Neuron (in vitro differentiated cells): ENCODE data around the gene PPM1H.

Source experiments
- H2AFZ ChIP-seq: one replicate; pipeline ENCODE4 v1.6.1; 2013; ENCODE audit warnings: low read depth, mild to moderate bottlenecking, inconsistent platforms, low read length, moderate library complexity
- H3K27me3 ChIP-seq: one replicate; pipeline ENCODE4 v1.6.1; 2013; ENCODE audit warnings: low read length; ENCODE audit not compliant: insufficient read depth
- H3K36me3 ChIP-seq: one replicate; pipeline ENCODE4 v1.6.1; 2013; ENCODE audit warnings: low read length; ENCODE audit not compliant: insufficient read depth
- H3K4me1 ChIP-seq: one replicate; pipeline ENCODE4 v1.6.1; 2013; ENCODE audit warnings: low read length; ENCODE audit not compliant: insufficient read depth
- H3K4me3 ChIP-seq: 2 replicates; pipeline ENCODE4 v1.5.1; 2013; ENCODE audit warnings: mild to moderate bottlenecking, low read length, moderate library complexity
- H3K9me3 ChIP-seq: one replicate; pipeline ENCODE4 v1.6.1; 2013; ENCODE audit warnings: low read length

Gene PPM1H

DNA sequence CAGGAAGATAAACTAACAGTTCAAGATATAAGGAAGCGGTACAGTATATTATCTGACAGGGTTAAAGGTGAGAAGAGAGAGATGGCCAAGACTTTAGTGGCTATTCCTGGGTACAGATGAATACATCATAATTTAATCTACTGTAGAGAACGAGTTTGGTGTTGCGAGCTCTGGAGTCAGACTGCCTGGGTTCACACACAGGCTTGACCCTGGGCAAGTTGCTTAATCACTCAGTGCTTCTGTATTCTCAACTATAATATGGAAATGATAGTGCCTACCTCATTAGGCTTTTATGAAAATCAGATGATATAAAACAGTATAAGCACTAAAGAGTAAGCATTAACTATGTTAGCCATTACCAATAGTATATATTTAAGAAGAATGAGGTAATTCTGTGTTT, 3.5 kb downstream of the PPM1H start:
- Histone ChIP-seq H3K4me1 (peaks cover 9% of the 10 kb centered on the region), H2AFZ (no peak overlapping the region), H3K9me3 (no peaks in the 10 kb centered on the region), H3K27me3 (no peaks in the 10 kb centered on the region), H3K36me3 (no peaks in the 10 kb centered on the region), H3K4me3 (no peak overlapping the region)

- Histone ChIP-seq H3K9me3 (no peaks in the 10 kb centered on the region), H3K4me1 (peaks cover 9% of the 10 kb centered on the region), H3K27me3 (no peaks in the 10 kb centered on the region), H3K36me3 (no peaks in the 10 kb centered on the region), H3K4me3 (no peak overlapping the region), H2AFZ (no peak overlapping the region)
These were observed 4.2 kb downstream of the PPM1H start for GRCh38 chr12:62930546-62931425.

DNA sequence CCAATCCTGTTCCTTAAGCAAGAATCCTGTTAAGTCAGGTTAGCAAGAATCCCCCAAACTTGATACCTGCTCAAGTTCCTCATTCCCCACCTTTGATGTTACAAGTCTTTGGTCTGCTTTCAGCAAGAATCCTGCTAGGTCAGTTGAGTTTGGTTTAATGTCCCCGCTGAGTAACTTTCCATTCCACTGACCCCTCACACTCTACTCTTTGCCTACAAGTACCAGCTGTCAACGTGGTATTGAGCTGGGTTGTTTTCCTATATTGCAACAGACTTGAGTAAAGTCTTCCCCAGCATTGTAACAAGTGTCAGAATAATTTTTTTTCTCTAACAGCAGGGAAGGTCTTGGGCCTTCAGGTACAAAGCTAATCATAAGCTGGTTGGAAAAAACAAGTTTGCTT, 6.3 kb downstream of the PPM1H start:
- Histone ChIP-seq H2AFZ (no peak overlapping the region), H3K27me3 (no peaks in the 10 kb centered on the region), H3K9me3 (no peaks in the 10 kb centered on the region), H3K4me1 (peaks cover 4% of the 10 kb centered on the region), H3K36me3 (no peaks in the 10 kb centered on the region), H3K4me3 (no peak overlapping the region)

- Histone ChIP-seq H2AFZ (no peak overlapping the region), H3K4me1 (no peaks in the 10 kb centered on the region), H3K27me3 (no peaks in the 10 kb centered on the region), H3K9me3 (no peaks in the 10 kb centered on the region), H3K4me3 (no peak overlapping the region), H3K36me3 (no peaks in the 10 kb centered on the region)
These were observed 9.3 kb downstream of the PPM1H start for GRCh38 chr12:62925680-62926079.

DNA sequence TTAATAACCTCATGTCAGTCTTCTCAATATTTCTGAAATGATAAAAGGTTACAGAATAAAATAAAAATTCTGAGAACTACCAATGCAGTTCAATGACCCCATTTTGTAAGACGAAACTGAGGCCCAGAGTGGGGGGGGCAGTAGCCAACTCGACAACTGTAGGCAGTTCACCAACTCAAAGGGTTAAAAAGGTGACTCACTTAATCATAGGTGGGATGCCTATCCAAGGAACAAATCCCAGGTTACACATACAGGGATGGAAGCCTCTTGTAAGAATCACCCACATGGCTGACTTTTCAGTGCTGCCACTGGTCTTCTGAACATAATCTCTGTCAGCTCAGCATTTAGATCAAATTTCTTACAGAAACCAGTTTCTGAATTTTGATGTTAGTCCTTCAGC, 10.9 kb downstream of the PPM1H start:
- H3K4me1 ChIP-seq: no peaks in the 10 kb centered on the region
- no peak overlapping the region for H3K4me3 ChIP-seq
- no peaks in the 10 kb centered on the region for H3K36me3 ChIP-seq
- H2AFZ ChIP-seq: no peak overlapping the region
- H3K9me3 ChIP-seq: no peaks in the 10 kb centered on the region
- H3K27me3 ChIP-seq: no peaks in the 10 kb centered on the region

DNA sequence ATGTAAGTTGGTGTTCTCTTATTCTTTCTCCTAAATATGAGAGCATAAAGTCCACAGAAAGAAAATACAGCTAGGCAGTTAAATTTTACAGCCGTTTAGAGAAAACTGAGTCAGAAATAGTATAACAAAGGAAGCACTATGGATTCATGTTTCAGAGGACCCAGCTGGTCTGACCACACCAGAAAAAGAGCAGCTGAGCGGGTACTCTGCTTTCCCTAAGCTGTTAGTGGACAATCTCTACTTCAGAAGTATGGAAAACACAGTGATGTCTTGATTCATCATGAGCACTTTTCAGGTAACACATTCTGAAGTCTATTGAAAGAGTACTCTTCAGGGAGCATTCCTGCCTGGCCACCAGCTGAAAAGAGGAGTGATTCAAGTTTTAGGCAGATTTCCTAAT, 12.4 kb downstream of the PPM1H start:
- Histone ChIP-seq H3K36me3 (no peaks in the 10 kb centered on the region), H2AFZ (no peak overlapping the region), H3K4me3 (no peak overlapping the region), H3K4me1 (no peaks in the 10 kb centered on the region), H3K9me3 (no peaks in the 10 kb centered on the region), H3K27me3 (no peaks in the 10 kb centered on the region)

DNA sequence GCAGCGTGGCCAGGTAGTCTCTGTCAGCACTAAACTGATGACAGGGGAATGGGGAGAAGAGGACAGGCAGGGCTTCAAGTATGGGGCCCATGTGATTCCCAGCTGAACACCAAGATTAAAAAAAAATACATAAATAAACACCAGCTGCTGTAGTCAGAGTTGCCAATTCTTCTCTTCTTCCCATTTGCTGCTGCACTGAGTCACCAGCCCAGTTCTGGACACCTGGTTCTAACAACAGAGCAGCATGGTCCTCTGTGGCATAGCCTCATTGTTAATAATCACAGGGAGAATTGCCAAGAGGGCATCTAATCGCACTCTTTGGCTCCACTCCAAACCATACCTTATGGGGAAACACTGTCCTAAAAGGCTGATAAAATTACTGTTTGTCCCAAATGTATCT, 15.1 kb downstream of the PPM1H start:
- Histone ChIP-seq H3K4me3 (no peak overlapping the region), H2AFZ (no peak overlapping the region), H3K36me3 (no peaks in the 10 kb centered on the region), H3K9me3 (no peaks in the 10 kb centered on the region), H3K27me3 (no peaks in the 10 kb centered on the region), H3K4me1 (peaks cover 3% of the 10 kb centered on the region)

DNA sequence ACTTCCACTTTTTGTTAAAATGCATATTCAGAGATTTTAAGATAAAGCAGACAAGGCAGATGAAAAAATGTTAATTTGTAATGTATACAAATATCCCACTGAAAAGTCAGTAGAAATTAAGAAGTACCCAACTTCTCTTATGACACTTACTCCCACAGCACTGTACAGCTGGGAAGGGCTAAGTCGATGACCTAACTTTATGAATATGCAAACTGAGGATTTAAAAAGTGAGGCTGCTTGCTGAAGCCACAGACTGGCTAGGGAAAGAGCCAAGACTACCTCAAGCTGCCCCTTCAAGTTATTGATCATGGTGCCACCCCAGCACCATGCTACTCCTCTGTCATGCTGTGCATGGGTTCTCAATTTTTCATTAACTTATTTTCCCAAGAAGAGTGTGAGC, 17.0 kb downstream of the PPM1H start:
- Histone ChIP-seq H3K9me3 (no peaks in the 10 kb centered on the region), H2AFZ (no peak overlapping the region), H3K4me1 (peaks cover 3% of the 10 kb centered on the region), H3K27me3 (no peaks in the 10 kb centered on the region), H3K36me3 (no peaks in the 10 kb centered on the region), H3K4me3 (no peak overlapping the region)

GRCh38 chr12:62916632-62917425, 18.1 kb downstream of the PPM1H start:
- no peaks in the 10 kb centered on the region for H3K9me3 ChIP-seq
- no peak overlapping the region for H2AFZ ChIP-seq
- no peak overlapping the region for H3K4me3 ChIP-seq
- no peaks in the 10 kb centered on the region for H3K27me3 ChIP-seq
- H3K36me3 ChIP-seq: no peaks in the 10 kb centered on the region
- H3K4me1 ChIP-seq: peaks cover 3% of the 10 kb centered on the region

DNA sequence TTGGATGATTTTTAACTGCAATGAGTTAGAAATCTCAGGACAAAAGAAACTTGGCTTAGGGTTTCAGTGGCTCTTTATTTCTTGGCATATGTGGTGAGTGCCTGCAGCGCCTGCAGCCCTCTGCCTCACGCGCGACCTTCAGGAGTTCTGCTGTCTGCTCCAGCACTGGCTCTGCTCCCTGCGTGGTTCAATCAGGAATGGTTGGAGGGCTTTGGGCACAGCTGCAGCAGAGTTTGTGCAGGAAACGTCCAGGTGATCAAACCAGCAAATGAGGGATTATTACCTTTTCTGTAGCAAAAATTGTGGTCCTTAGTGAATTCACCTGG, 19.8 kb downstream of the PPM1H start:
- Histone ChIP-seq H3K27me3 (no peaks in the 10 kb centered on the region), H2AFZ (no peak overlapping the region), H3K36me3 (no peaks in the 10 kb centered on the region), H3K4me1 (peaks cover 3% of the 10 kb centered on the region), H3K4me3 (no peak overlapping the region), H3K9me3 (no peaks in the 10 kb centered on the region)

- Histone ChIP-seq H3K4me1 (peaks cover 3% of the 10 kb centered on the region), H3K9me3 (no peaks in the 10 kb centered on the region), H2AFZ (no peak overlapping the region), H3K4me3 (no peak overlapping the region), H3K36me3 (no peaks in the 10 kb centered on the region), H3K27me3 (no peaks in the 10 kb centered on the region)
These were observed 20.3 kb downstream of the PPM1H start for GRCh38 chr12:62914443-62915203.

DNA sequence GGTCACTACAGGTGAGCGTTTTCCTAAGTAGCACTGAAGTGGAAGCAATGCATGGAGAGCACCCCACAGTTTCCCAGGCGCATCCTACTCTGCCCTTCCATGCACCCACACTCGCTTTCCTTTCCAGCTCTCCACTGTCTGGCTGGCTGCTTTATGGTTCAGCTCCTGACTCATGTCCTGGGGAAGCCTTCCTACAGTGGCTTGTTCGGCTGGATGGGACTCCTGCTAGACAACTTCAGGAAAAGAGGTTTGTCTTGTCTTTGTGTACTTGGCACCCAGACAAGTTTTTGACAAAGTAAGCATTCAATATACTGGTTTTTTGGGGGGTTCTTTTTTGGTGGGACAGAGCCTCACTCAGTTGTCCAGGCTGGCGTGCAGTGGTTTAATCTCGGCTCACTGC, 21.6 kb downstream of the PPM1H start:
- Histone ChIP-seq H3K4me3 (no peak overlapping the region), H3K36me3 (no peaks in the 10 kb centered on the region), H3K4me1 (peaks cover 3% of the 10 kb centered on the region), H3K27me3 (no peaks in the 10 kb centered on the region), H2AFZ (no peak overlapping the region), H3K9me3 (no peaks in the 10 kb centered on the region)

GRCh38 chr12:62912644-62913043, 22.3 kb downstream of the PPM1H start:
- Histone ChIP-seq H3K4me1 (peaks cover 3% of the 10 kb centered on the region), H2AFZ (no peak overlapping the region), H3K27me3 (no peaks in the 10 kb centered on the region), H3K4me3 (no peak overlapping the region), H3K36me3 (no peaks in the 10 kb centered on the region), H3K9me3 (no peaks in the 10 kb centered on the region)
